H54 (cell line): ENCODE results near the gene AKAP5.

Experiments used
- DNase-seq: peaks from one replicate; pipeline ENCODE4 v3.0.0; 2011; ENCODE audit warnings: low spot score, mixed read lengths; ENCODE audit not compliant: insufficient read length
- FAIRE-seq: peaks from 3 replicates; lab custom pipeline; 2011; peaks lifted over from hg19 to GRCh38; lab: Jason Lieb, UNC
- POLR2A ChIP-seq: IDR thresholded peaks from 2 replicates; pipeline ENCODE4 v1.6.1; 2011; ENCODE audit warnings: low read depth, mild to moderate bottlenecking, low read length

The AKAP5 gene

DNA sequence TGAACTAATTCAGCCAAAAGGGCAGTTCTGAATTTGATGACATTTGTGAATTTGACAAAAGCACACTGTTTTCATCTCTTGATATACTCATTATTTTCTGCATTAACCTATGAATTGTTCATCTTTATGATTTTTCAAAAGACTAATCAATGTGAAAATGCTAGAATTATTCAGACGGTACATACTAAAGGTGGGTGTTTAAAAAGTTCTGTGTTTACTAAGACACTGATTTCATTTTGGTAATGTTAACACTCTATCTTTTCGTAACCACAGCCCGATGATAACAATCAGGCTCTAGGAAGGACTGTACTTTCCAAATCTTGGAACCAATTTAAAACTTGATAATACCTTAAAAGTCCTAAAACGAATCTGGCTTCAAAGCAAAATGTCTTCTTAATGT, 9.4 kb downstream of the AKAP5 start:
- TF ChIP-seq POLR2A = no peak

DNA sequence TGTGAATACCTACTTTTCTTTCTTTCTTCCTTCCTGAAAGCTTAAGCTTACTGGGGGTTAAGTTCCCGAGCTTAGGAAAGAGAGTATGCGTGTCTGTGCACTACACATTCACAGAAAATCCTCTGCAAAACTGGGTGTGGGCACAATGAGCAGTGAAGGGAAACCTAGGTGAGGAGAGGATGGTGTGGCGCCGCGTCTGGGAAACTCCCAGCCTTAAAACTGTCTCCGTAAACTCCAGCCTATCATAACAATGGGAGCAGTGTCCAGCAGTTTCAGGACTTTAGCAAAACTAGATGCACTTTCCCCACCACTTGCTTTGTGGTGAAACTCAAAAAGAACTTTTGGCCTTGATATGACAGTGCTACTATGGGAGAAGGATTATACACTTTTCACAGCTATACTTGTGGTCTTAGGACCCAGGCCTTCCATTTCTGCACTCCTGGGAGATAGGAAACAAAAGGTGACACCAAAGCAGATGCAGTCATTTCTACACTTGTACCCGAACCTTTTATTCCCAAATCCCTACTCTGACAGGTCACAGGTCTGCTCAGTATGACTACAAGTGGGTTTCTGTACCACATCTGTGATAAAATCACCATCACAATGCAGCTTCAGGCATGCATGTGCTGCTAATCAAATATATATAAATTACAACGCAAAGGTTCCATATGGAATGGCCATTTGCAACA, 10.4 kb downstream of the AKAP5 start:
- no peak for TF ChIP-seq POLR2A
- DNase-seq = no peak
- no peak for FAIRE-seq

More for the DNA sequence above, 9.4 kb downstream of the AKAP5 start:
- FAIRE-seq (no peak), DNase-seq (no peak)

GRCh38 chr14:64476438-64476837, 11.1 kb downstream of the AKAP5 start:
- TF ChIP-seq POLR2A = no peak
- DNase-seq = no peak
- no peak for FAIRE-seq

DNA sequence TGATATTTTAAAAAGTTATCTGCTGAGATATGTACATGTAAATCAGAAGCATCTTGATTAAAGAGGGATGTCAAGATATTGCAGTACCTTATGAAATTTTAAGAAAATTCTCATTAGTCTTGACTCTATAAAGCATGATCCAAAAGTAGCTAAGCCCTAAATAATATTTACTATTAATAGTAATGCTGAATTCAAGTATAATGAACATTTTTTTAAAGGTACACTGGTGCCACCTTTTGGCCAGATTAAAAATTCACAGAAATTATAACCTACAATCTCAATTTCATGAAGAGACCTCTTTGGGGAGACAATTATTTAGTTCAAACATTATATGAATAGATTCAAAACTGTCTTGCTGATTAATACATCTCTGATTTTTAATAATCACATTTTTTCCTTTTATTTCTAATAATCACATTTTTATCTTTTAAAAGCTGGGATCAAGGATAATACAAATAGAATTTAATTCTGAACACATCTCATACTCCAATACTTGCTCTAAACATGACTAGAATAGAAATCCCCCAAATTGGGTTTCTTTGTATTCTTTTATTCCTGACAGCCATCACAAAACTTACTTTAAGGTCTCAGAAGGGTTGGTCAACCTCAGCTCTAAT, 13.4 kb downstream of the AKAP5 start:
- FAIRE-seq = no peak
- TF ChIP-seq POLR2A = no peak
- DNase-seq = no peak

GRCh38 chr14:64488590-64489099, 23.3 kb downstream of the AKAP5 start:
- DNase-seq (no peak), FAIRE-seq (no peak)
- no peak for TF ChIP-seq POLR2A

- DNase-seq (no peak), FAIRE-seq (no peak)
- TF ChIP-seq POLR2A = no peak
Measured at GRCh38 chr14:64491637-64492036, 26.3 kb downstream of the AKAP5 start.

GRCh38 chr14:64493455-64493854, 28.2 kb downstream of the AKAP5 start:
- peak; percentile 53 for FAIRE-seq

DNA sequence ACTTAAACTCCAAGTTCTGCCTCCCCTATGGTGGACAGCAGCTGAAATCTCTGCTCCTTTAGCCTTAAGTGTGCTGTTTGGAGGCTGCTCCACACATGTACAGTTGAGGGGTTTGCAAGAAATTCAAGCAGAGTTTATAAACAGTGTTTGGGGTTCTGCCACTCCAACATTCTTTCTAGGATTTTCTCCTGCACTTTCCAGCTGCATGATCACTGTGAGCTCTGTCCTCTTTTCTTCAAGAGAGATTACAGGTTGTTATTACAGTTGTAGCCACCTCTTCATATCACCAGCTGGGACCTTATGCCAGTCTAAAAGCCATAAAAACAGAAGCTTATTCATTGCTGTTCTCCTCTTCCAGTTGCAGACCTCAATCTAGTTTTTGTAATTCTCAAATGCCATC, 30.0 kb downstream of the AKAP5 start:
- TF ChIP-seq POLR2A = no peak
- DNase-seq = no peak
- no peak for FAIRE-seq

More at GRCh38 chr14:64493455-64493854, 28.2 kb downstream of the AKAP5 start:
- no peak for DNase-seq
- TF ChIP-seq POLR2A = no peak

- no peak for TF ChIP-seq POLR2A
- FAIRE-seq = no peak
Measured at GRCh38 chr14:64496764-64497163, 31.5 kb downstream of the AKAP5 start.

GRCh38 chr14:64500088-64500487, 34.8 kb downstream of the AKAP5 start:
- no peak for FAIRE-seq

More at GRCh38 chr14:64496764-64497163, 31.5 kb downstream of the AKAP5 start:
- no peak for DNase-seq

DNA sequence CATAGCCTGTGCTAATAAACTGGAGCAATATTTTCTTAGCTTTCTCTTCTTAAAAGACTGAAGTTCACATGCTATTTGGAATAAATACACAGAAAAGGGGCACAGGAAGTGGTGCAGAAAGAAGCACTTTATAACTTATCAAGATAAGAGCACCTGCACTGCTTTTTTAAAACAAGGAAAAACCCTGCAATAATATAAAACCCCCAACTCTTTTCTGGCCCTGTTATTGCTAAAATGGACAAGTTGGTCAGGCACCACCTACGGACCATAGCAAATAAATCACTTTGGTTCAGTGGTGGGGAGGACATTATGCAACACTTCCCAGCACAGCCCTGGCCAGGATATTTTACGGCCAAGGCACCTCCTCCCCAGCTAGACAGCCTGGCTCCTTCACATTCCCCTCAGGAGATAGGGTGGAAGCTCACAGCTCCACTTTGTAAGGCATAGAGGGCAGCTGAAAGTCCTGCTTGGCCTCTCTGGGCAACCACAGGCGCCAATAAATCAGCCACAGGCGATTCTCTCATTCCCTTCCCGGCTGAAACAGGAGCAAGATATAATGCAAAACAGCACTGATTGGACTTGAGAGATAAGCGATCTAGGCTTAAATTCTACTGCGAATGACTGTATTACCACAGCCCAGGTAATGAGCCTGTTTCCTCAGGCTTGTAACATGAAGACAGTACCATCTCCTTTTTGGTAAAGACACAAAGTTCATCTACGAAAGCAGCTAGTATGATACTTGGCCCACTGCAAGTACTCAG, 36.3 kb downstream of the AKAP5 start:
- DNase-seq (peak; percentile 42), FAIRE-seq (peak; percentile 99)
- TF ChIP-seq POLR2A = no peak

More at GRCh38 chr14:64500088-64500487, 34.8 kb downstream of the AKAP5 start:
- DNase-seq = no peak
- no peak for TF ChIP-seq POLR2A

GRCh38 chr14:64502456-64502855, 37.2 kb downstream of the AKAP5 start:
- no peak for TF ChIP-seq POLR2A
- DNase-seq = no peak
- peak; percentile 15 for FAIRE-seq

DNA sequence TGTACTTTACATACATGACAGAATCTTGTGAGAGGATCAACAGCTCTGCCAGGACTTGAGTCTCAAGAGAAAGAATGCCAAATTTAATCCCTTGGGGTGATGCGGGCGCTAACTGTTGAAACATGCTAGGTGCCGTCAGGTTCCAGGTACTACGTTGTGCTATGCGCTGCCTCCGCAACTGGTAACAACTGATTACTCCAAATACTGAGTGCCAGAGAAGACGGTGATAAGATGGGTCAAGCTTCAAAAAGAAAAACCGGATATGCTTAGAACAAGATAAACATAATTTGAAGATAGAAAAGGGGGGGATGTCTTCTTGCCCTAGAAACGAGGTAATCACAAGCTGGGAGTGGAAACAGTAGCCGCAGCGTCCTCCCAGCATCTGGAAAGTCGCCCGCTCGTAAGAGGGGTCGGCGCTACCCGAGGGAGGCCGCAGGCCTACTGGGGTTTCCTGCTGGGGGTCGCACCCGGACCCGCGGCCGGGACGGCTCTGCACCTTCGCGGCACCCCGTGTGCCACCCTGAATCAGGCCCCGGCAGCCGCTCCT, 37.7 kb downstream of the AKAP5 start:
- no peak for DNase-seq
- FAIRE-seq = no peak
- no peak for TF ChIP-seq POLR2A
